Natural killer cell treated with Interleukin-12 subunit alpha and Interleukin-12 subunit beta and Interleukin-15 and Interleukin-18, amount 100 ng/mL, for 72 hours (primary cell): ENCODE measurements around the gene OR10H5. TPM values are rescaled to one million over a fixed set of nuclear protein-coding genes. Genes with fewer than 3 reads are reported as not detected.
"Not testable (repeated sequence)": the region's sequence is repeated elsewhere in the genome, so short reads cannot be mapped to it uniquely, and the experiment has no call there.

Experiments used
- ATAC-seq, 2 donors: fragments of 150-1000 bp; cut with Tn5 transposase in 1 of 2; sonication (Bioruptor Pico), chemical (Tn5 transposase) in 1 of 2; 2 replicates each; pipeline ENCODE4 v1.10.0; 2021
- DNase-seq: peaks from one replicate; pipeline ENCODE4 v3.0.0; 2022; ENCODE audit warnings: low spot score
- H3K27ac Mint-ChIP-seq, 2 donors: 1 replicate in 1 of 2; 2 replicates in 1 of 2; pipeline ENCODE4 v1.8.0; 2022; ENCODE audit warnings: mixed read lengths in 2 of 2, mild to moderate bottlenecking in 1 of 2, moderate library complexity in 1 of 2
- H3K27me3 Mint-ChIP-seq, 2 donors: 1 replicate in 1 of 2; 2 replicates in 1 of 2; pipeline ENCODE4 v1.8.0; 2022; ENCODE audit warnings: mixed read lengths in 2 of 2
- H3K36me3 Mint-ChIP-seq: one replicate; pipeline ENCODE4 v1.8.0; 2022; ENCODE audit warnings: mixed read lengths
- H3K4me1 Mint-ChIP-seq, 2 donors: 1 replicate in 1 of 2; 2 replicates in 1 of 2; pipeline ENCODE4 v1.8.0; 2022; ENCODE audit warnings: low read depth in 2 of 2, mixed read lengths in 2 of 2, mild to moderate bottlenecking in 1 of 2
- H3K4me3 Mint-ChIP-seq: one replicate; pipeline ENCODE4 v1.8.0; 2022; ENCODE audit warnings: mixed read lengths
- H3K9me3 Mint-ChIP-seq: 2 replicates; pipeline ENCODE4 v1.8.0; 2022; ENCODE audit warnings: mixed read lengths
- total RNA-seq, 2 donors: library from RNA; stranded (reverse); gene quantifications; one replicate each; pipeline ENCODE4 v1.2.3, GENCODE V29; 2022

The OR10H5 gene
- total RNA-seq, 2 donors from 2014 or later, result not detected

DNA sequence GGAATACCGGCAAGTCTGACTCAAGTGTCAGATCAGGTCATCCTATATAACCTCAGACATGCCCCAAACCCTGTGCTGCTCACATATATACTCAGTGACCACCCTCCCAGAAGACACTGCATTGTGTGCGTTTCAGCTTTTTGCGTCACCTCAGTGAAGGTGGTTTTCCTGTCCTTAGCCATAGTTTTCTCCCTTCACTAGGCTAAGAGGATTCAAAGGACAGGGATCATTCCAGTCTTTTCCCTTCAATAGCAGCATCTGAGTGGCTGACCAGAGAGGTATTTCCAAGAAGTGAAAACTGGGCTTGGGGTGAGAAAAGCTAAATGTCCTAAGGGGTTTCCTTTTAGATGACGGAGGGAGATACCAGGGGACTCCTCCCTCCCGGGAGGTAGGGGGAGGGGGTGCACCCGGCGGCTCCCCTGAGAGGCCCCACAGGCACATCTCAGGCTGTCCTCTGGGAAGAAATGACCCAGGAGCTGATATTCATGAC lies 40.7 kb downstream of the OR10H5 start:
- Mint-ChIP-seq H3K27ac (no peak overlapping the region), H3K9me3 (no peaks in the 10 kb centered on the region), H3K4me3 (no peak overlapping the region), H3K27me3 (peaks cover 15 to 16% of the 10 kb centered on the region in 2 donors), H3K4me1 (no peaks in the 10 kb centered on the region), H3K36me3 (no peaks in the 10 kb centered on the region)
- DNase-seq (no peak), ATAC-seq (no peak)

DNA sequence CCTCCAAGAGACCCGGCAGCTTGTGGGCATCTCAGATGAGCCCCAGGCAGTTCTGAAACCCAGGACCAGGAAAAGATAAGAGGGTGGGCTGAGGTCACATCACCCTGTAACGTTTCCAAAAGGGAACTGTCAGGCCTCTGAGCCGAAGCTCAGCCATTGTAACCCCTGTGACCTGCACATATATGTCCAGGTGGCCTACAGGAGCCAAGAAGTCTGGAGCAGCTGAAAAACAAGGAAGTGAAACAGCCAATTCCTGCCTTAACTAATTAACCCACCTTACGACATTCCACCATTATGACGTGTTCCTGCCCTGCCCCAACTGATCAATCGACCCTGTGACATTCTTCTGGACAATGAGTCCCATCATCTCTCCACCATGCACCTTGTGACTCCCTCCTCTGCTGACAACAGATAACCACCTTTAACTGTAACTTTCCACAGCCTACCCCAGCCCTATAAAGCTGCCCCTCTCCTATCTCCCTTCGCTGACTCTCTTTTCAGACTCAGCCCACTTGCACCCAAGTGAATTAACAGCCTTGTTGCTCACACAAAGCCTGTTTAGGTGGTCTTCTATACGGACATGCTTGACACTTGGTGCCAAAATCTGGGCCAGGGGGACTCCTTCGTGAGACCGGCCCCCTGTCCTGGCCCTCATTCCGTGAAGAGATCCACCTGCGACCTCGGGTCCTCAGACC lies 41.3 kb downstream of the OR10H5 start:
- not testable (repeated sequence) for H3K4me1 Mint-ChIP-seq, ATAC-seq, H3K4me3 Mint-ChIP-seq, H3K27ac Mint-ChIP-seq, H3K9me3 Mint-ChIP-seq, DNase-seq, H3K36me3 Mint-ChIP-seq
- peaks cover 15 to 16% of the 10 kb centered on the region in 2 donors for H3K27me3 Mint-ChIP-seq

DNA sequence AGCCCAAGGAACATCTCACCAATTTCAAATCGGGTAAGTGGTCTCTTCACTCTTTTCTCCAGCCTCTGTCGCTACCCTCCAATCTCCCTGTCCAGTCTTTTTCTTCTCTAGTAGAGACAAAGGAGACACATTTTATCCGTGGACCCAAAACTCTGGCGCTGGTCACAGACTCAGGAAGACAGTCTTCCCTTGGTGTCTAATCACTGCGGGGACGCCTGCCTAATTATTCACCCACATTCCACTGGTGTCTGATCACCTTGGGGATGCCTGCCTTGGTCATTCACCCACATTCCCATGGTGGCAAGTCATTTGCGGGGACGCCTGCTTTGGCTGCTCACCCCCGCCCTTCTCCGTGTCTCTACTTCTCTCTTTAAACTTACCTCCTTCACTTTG lies 41.8 kb downstream of the OR10H5 start:
- Mint-ChIP-seq H3K36me3 (no peaks in the 10 kb centered on the region), H3K9me3 (no peaks in the 10 kb centered on the region), H3K27me3 (peaks cover 14 to 15% of the 10 kb centered on the region in 2 donors), H3K27ac (no peak overlapping the region), H3K4me3 (no peak overlapping the region), H3K4me1 (no peaks in the 10 kb centered on the region)
- DNase-seq (no peak), ATAC-seq (no peak)

DNA sequence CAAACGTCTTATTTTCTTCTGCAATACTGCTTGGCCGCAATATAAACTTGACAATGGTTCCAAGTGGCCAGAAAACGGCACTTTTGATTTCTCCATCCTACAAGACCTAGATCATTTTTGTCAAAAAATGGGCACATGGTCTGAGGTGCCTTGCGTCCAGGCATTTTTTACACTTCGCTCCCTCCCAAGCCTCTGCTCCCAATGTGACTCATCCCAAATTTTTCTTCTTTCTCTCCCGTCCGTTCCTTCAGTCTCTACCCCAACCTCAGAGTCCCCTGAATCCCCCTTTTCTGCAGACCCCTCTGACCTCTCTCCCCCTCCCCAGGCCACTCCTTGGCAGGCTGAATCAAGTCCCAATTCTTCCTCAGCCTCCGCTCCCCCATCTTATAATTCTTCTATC lies 42.3 kb downstream of the OR10H5 start:
- Mint-ChIP-seq H3K4me1 (no peaks in the 10 kb centered on the region), H3K4me3 (no peak overlapping the region), H3K9me3 (no peaks in the 10 kb centered on the region), H3K36me3 (no peaks in the 10 kb centered on the region), H3K27me3 (peaks cover 14 to 15% of the 10 kb centered on the region in 2 donors), H3K27ac (no peak overlapping the region)
- no peak for ATAC-seq
- no peak for DNase-seq

DNA sequence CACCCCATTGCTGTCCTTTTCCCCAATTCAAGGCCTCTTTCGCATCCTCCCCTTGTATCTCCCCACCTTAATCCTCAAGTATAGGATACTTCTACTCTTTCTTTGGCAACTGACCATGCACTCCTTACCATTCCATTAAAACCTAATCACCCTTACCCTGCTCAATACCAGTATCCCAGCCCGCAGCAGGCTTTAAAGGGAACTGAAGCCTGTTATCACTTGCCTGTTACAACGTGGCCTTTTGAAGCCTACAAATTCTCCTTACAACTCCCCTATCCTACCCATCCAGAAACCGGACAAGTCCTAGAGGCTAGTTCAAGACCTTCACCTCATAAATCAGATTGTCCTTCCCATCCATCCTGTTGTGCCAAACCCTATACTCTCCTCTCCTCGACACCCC lies 44.2 kb downstream of the OR10H5 start:
- H3K4me1 Mint-ChIP-seq, result peaks cover 8 to 10% of the 10 kb centered on the region in 2 donors
- ATAC-seq (no peak), DNase-seq (no peak)
- H3K27me3 Mint-ChIP-seq, result peaks cover 14 to 15% of the 10 kb centered on the region in 2 donors
- H3K9me3 Mint-ChIP-seq, result peaks cover 3% of the 10 kb centered on the region
- no peaks in the 10 kb centered on the region for H3K36me3 Mint-ChIP-seq
- no peak overlapping the region for H3K27ac Mint-ChIP-seq
- H3K4me3 Mint-ChIP-seq, result no peak overlapping the region

DNA sequence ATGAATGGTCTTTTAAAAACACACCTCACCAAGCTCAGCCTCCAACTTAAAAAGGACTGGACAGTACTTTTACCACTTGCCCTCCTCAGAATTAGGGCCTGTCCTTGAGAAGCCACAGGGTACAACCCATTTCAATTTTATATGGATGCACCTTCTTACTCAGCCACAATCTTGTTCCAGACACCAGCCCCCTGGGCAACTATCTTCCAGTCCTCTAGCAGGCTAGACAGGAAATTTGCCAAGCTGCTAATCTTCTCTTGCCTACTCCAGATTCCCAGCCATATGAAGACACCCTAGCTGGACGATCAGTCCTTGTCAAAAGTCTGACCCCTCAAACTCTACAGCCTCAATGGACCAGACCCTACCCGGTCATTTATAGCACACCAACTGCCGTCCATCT lies 46.8 kb downstream of the OR10H5 start:
- not testable (repeated sequence) for ATAC-seq, H3K36me3 Mint-ChIP-seq, H3K27ac Mint-ChIP-seq, H3K4me3 Mint-ChIP-seq, DNase-seq, H3K9me3 Mint-ChIP-seq
- H3K4me1 Mint-ChIP-seq, result peaks cover 15 to 19% of the 10 kb centered on the region in 2 donors
- H3K27me3 Mint-ChIP-seq, result peaks cover 11% of the 10 kb centered on the region in 2 donors

DNA sequence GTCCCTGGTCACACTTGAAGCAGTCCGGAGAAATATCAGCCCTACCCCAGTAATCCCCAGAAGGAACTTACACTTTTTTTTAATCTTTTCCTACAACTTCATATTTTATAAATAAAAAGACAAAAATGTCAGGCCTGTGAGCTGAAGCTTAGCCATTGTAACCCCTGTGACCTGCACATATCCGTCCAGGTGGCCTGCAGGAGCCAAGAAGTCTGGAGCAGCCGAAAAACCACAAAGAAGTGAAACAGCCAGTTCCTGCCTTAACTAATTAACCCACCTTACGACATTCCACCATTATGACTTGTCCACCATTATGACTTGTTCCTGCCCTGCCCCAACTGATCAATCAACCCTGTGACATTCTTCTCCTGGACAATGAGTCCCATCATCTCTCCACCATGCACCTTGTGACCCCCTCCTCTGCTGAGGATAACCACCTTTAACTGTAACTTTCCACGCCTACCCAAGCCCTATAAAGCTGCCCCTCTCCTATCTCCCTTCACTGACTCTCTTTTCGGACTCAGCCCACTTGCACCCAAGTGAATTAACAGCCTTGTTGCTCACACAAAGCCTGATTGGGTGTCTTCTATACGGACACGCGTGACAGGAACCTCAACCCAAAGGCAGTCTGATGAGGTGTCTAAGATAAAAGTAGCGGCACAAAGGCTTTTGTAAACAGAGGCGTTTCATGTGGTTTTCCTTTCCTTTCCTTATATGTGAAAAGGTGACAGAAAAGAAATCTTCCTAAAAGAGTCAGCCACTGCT lies 48.3 kb downstream of the OR10H5 start:
- H3K36me3 Mint-ChIP-seq, H3K27me3 Mint-ChIP-seq, H3K9me3 Mint-ChIP-seq, ATAC-seq, DNase-seq: not testable (repeated sequence)
- Mint-ChIP-seq H3K4me1 (peaks cover 15 to 19% of the 10 kb centered on the region in 2 donors), H3K27ac (peak overlapping the region; percentile 92 to 98), H3K4me3 (peak overlapping the region; percentile 89)

DNA sequence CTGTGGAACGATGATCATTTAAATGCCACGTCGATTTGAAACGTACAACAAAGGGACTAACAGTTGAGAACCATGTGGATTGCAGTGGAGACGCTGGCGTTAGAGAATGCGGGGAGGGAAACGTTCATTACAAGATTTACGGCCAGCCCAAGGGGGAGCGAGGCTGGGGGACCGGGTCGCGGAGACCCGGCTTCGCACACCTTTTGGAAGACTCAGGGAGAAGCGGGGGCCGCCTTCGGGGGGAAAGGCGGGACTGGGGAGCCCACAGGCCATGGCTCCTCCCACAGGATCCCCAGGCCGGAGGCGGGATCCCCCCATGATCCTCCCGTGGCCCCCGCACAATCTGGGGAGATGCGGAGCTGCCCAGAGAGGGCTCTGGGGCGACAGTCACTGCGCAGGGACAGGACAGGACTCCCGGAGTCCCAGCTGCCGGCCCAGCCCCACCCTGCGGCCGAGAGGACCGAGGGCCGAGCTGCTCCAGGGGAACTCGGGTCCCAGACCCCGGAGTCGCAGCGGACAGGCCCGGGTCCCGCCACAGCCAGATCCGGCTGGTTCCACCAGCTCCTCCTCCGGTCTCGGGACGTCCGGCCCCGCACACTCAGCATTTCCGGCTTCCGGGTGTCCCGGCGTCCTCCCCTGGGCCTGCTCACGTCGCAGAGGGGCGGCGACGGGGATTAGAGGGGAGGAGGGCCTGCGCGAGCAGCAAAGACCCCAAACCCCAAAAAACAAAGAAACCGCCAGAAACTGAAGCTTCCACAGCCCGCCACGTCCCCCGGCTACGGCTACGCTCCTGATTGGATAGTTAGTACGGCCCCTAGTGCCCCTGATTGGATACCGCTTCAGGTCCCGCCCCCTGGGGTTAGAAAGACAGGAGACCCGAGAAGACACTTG lies 49.1 kb downstream of the OR10H5 start:
- H3K36me3 Mint-ChIP-seq, result no peaks in the 10 kb centered on the region
- DNase-seq (peak; percentile 96), ATAC-seq (peak; percentile 97 to 98)
- H3K9me3 Mint-ChIP-seq, result peaks cover 3% of the 10 kb centered on the region
- H3K27me3 Mint-ChIP-seq, result no peaks in the 10 kb centered on the region
- peak overlapping the region; percentile 92 to 98 for H3K27ac Mint-ChIP-seq
- peak overlapping the region; percentile 89 for H3K4me3 Mint-ChIP-seq
- peaks cover 15 to 19% of the 10 kb centered on the region in 2 donors for H3K4me1 Mint-ChIP-seq

DNA sequence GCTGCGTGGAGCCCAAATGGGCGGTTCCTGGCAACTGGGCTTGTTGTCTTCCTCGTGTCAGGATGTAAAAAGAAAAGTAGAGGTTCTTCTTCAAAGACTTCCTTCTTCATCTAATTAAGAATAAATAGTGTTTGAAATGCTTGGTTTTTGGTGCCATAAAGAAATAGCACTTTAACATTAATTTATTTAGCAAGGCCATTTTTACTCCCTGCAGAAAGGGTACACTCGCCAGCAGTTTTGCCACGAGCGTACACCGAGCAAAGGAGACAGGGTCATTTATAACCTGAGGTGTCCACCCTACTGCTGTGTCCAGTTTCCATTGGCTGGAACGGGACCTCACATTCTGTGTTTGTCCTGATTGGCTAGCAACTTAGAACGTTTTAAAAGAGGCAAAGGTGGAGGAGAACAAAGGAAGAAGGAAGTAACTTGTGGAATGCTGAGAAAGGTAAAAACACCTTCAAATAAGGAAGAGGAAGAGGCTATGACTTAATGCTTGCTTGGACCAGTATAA lies 49.8 kb downstream of the OR10H5 start:
- Mint-ChIP-seq H3K36me3 (no peaks in the 10 kb centered on the region), H3K27ac (peak overlapping the region; percentile 92 to 98), H3K27me3 (no peaks in the 10 kb centered on the region), H3K9me3 (peaks cover 3% of the 10 kb centered on the region), H3K4me3 (peak overlapping the region; percentile 89), H3K4me1 (peaks cover 17 to 22% of the 10 kb centered on the region in 2 donors)
- ATAC-seq, result peak; percentile 1 to 3
- no peak for DNase-seq

DNA sequence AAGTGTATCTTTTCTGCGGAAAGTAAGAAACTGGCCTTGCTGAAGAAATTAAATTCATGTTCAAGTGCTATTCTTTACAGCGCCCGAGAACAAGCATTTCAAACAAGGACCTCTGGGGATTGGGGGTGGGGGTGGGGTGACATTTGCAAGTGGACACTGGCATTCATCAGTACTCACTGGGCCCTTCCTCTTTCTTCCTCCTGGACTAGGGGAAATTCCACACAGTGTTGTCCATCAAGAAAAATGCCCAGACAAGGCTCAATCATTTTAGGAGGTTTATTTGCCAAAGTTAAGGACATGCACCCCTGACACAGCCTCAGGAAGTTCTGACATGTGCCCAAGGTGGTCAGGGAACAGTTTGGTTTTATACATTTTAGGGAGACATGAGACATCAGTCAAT lies 50.9 kb downstream of the OR10H5 start:
- H3K4me3 Mint-ChIP-seq, result peak overlapping the region; percentile 28
- peaks cover 3% of the 10 kb centered on the region for H3K9me3 Mint-ChIP-seq
- H3K27ac Mint-ChIP-seq, result peak overlapping the region; percentile 8 to 27
- no peaks in the 10 kb centered on the region for H3K36me3 Mint-ChIP-seq
- ATAC-seq (no peak), DNase-seq (no peak)
- H3K4me1 Mint-ChIP-seq, result peaks cover 22 to 28% of the 10 kb centered on the region in 2 donors
- no peaks in the 10 kb centered on the region for H3K27me3 Mint-ChIP-seq

DNA sequence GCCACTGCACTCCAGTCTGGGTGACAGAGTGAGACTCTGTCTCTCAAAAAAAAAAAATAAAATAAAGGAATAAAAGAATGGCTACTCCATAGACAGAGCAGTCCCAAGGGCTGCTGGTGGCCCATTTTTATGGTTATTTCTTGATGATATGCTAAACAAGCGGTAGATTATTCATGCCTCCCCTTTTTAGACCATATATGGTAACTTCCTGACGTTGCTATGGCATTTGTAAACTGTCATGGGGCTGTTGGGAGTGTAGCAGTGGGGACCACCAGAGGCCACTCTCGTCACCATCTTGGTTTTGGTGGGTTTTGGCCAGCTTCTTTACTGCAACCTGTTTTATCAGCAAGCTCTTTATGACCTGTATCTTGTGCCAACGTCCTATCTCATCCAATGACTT lies 52.4 kb downstream of the OR10H5 start:
- H3K27me3 Mint-ChIP-seq, H3K36me3 Mint-ChIP-seq, H3K4me3 Mint-ChIP-seq, DNase-seq, ATAC-seq, H3K27ac Mint-ChIP-seq, H3K9me3 Mint-ChIP-seq: not testable (repeated sequence)
- H3K4me1 Mint-ChIP-seq, result peaks cover 32 to 37% of the 10 kb centered on the region in 2 donors

DNA sequence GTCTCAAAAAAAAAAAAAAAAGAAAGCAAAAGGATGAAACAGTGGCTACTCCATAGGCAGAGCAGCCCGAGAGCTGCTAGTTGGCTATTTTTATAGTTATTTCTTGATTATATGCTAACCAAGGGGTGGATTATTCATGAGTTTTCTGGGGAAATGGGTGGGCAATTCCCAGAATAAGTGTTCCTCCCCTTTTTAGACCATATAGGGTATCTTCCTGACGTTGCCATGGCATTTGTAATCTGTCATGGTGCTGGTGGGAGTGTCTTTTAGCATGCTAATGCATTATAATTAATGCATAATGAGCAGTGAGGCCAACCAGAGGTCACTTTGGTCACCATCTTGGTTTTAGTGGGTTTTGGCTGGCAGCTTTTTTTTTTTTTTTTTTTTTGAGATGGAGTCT lies 53.4 kb downstream of the OR10H5 start:
- no peaks in the 10 kb centered on the region for H3K36me3 Mint-ChIP-seq
- DNase-seq, result no peak
- ATAC-seq, result no peak
- peaks cover 2% of the 10 kb centered on the region for H3K9me3 Mint-ChIP-seq
- no peak overlapping the region for H3K27ac Mint-ChIP-seq
- H3K4me1 Mint-ChIP-seq, result peaks cover 33 to 38% of the 10 kb centered on the region in 2 donors
- H3K4me3 Mint-ChIP-seq, result no peak overlapping the region
- no peaks in the 10 kb centered on the region for H3K27me3 Mint-ChIP-seq

DNA sequence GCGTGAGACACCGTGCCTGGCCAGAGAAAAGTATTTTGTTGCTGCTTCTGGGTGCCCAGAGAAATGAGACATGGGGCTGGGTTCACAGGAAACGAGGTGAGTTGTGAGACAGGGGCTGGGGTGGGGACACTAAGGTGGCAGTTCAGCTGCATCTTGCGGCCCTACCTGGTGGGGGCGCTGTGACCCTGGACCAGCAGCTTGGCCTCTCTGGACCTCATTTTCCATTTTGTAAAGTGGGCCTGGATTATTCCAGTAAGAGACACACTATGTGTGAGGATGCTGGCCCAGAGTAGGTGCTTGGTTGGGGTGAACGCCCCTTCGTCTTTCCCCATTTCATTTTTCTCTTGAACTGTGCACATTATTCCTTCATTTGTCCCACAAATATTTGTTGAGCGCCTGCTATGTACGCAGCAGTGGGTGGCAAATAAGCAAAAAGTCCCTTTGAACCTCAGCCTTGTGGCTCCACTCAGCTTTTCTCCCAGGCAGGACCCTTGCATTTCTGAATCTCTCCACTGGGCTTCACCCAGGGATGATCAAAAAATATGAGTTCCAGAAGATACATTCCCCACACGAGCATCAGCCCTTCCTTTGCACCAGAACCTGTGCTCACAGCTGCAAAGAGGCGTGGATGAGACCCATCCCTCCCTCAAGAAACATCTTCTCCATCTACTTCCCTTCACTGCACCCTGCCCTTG lies 54.6 kb downstream of the OR10H5 start:
- H3K9me3 Mint-ChIP-seq, result no peaks in the 10 kb centered on the region
- peaks cover 30% of the 10 kb centered on the region in 2 donors for H3K4me1 Mint-ChIP-seq
- DNase-seq (no peak), ATAC-seq (no peak)
- H3K36me3 Mint-ChIP-seq, result no peaks in the 10 kb centered on the region
- H3K4me3 Mint-ChIP-seq, result no peak overlapping the region
- peak overlapping the region in 1 of 2 donors; percentile 32 for H3K27ac Mint-ChIP-seq
- H3K27me3 Mint-ChIP-seq, result no peaks in the 10 kb centered on the region
